HepG2 (cell line): Measurements from ENCODE around the gene EVA1A. TPM values are rescaled to one million over a fixed set of nuclear protein-coding genes. Genes with fewer than 3 reads are reported as not detected.

Source experiments
- CENPBD1 ChIP-seq: sonication (generic); formaldehyde crosslinking; IDR thresholded peaks from 2 replicates; pipeline ENCODE4 v1.8.0; 2022; ENCODE audit warnings: missing genetic modification reagents, low read depth, mild to moderate bottlenecking, borderline replicate concordance
- DMAP1 ChIP-seq: IDR thresholded peaks from 2 replicates; pipeline ENCODE4 v1.6.1; 2016
- ETV6 ChIP-seq: sonication (generic); formaldehyde crosslinking; conservative IDR thresholded peaks from 2 replicates; pipeline ENCODE4 v1.4.0; 2020; ENCODE audit warnings: missing genetic modification reagents
- IKZF1 ChIP-seq: fragments of 450-650 bp; IDR thresholded peaks from 2 replicates; pipeline ENCODE4 v1.7.1; 2016
- NFKBIZ ChIP-seq: IDR thresholded peaks from 2 replicates; pipeline ENCODE4 v1.6.1; 2018; ENCODE audit warnings: missing genetic modification reagents, missing compliant biosample characterization
- NR2F1 ChIP-seq, 2 experiments: fragments of 450-650 bp in 1 of 2; formaldehyde crosslinking in 1 of 2; IDR thresholded peaks; 2 replicates each; pipeline versions ENCODE4 v1.5.0 to v1.6.1; 2016 to 2020; ENCODE audit warnings: mild to moderate bottlenecking in 1 of 2, missing compliant biosample characterization in 1 of 2, missing genetic modification reagents in 1 of 2, moderate library complexity in 1 of 2
- STAG1 ChIP-seq: sonication (generic); formaldehyde crosslinking; IDR thresholded peaks from 2 replicates; pipeline ENCODE4 v1.4.0; 2020; ENCODE audit warnings: missing genetic modification reagents
- TAF1 ChIP-seq: sonication (generic); formaldehyde crosslinking; IDR thresholded peaks from 2 replicates; pipeline ENCODE4 v1.4.0; 2020; ENCODE audit warnings: missing genetic modification reagents
- ZBTB46 ChIP-seq: sonication (generic); formaldehyde crosslinking; IDR thresholded peaks from 2 replicates; pipeline ENCODE4 v1.4.0; 2020; ENCODE audit warnings: mild to moderate bottlenecking, missing genetic modification reagents, borderline replicate concordance
- ZBTB7A ChIP-seq: sonication (generic); formaldehyde crosslinking; IDR thresholded peaks from 2 replicates; pipeline ENCODE4 v1.8.0; 2022; ENCODE audit warnings: mild to moderate bottlenecking, missing genetic modification reagents
- ZBTB8A ChIP-seq: sonication (generic); formaldehyde crosslinking; IDR thresholded peaks from 2 replicates; pipeline ENCODE4 v1.4.0; 2020; ENCODE audit warnings: mild to moderate bottlenecking, low read depth, missing genetic modification reagents, borderline replicate concordance
- ZFP41 ChIP-seq: sonication (generic); formaldehyde crosslinking; IDR thresholded peaks from 2 replicates; pipeline ENCODE4 v1.4.0; 2020; ENCODE audit warnings: mild to moderate bottlenecking, missing genetic modification reagents, borderline replicate concordance
- ZNF17 ChIP-seq: sonication (generic); formaldehyde crosslinking; IDR thresholded peaks from 2 replicates; pipeline ENCODE4 v1.5.0; 2020; ENCODE audit warnings: mild to moderate bottlenecking, missing genetic modification reagents
- ZNF318 ChIP-seq: sonication (generic); formaldehyde crosslinking; IDR thresholded peaks from 2 replicates; pipeline ENCODE4 v1.4.0; 2020; ENCODE audit warnings: mild to moderate bottlenecking, missing genetic modification reagents
- ZNF354B ChIP-seq: sonication (generic); formaldehyde crosslinking; IDR thresholded peaks from 2 replicates; pipeline ENCODE4 v1.8.0; 2022; ENCODE audit warnings: mild to moderate bottlenecking, missing genetic modification reagents
- ZNF451 ChIP-seq: sonication (generic); formaldehyde crosslinking; IDR thresholded peaks from 2 replicates; pipeline ENCODE4 v1.5.0; 2020; ENCODE audit warnings: mild to moderate bottlenecking, missing genetic modification reagents
- ZNF460 ChIP-seq: sonication (generic); formaldehyde crosslinking; IDR thresholded peaks from 2 replicates; pipeline ENCODE4 v1.5.1; 2020; ENCODE audit warnings: missing genetic modification reagents, mild to moderate bottlenecking, borderline replicate concordance
- ZNF552 ChIP-seq: sonication (generic); formaldehyde crosslinking; IDR thresholded peaks from 2 replicates; pipeline ENCODE4 v1.9.0; 2022; ENCODE audit warnings: missing genetic modification reagents, mild to moderate bottlenecking, borderline replicate concordance
- ZNF652 ChIP-seq: IDR thresholded peaks from 2 replicates; pipeline ENCODE4 v1.6.1; 2016; ENCODE audit warnings: low read depth, borderline replicate concordance
- ZNF792 ChIP-seq: IDR thresholded peaks from 2 replicates; pipeline ENCODE4 v1.6.1; 2016
- polyA plus RNA-seq, 8 experiments: library from polyadenylated mRNA; depleted of rRNA in 3 of 8; stranded (reverse) in 7 of 8; unstranded in 1 of 8; fragments of >200 nt; fragmentation: Illumina TruSeq in 4 of 8; extraction: Trizol in 4 of 8; gene quantifications; 2 replicates each; pipeline versions ENCODE4 v1.2.1 to v1.2.3, GENCODE V29; 2011 to 2016; ENCODE audit warnings: low read depth in 4 of 8, missing spikeins in 1 of 8, mixed read lengths in 1 of 8; ENCODE audit not compliant: insufficient read depth in 1 of 8
- total RNA-seq, 5 experiments: library from RNA; depleted of rRNA; stranded (reverse); fragments of >200 nt; fragmentation: Illumina TruSeq; extraction: Trizol; gene quantifications; 2 replicates each; pipeline ENCODE4 v1.2.3, GENCODE V29; 2016; ENCODE audit warnings: low read depth in 1 of 5

Gene EVA1A
- total and polyA plus RNA-seq, 2 of the 13 experiments (the other 11 are each of a cell fraction or from before 2014, with no cell fraction given): 57.5 to 57.8 TPM

- no peak for TF ChIP-seq ZBTB46
- no peak for TF ChIP-seq ZNF460
- no peak for TF ChIP-seq IKZF1
- TF ChIP-seq ZBTB8A: 0 out of 2 replicates have a peak, but pooled peaks have one; percentile 12
- peak; percentile 33 for TF ChIP-seq STAG1 (CRISPR knock-in tag)
- peak; percentile 82; the same call in 1 of the 2 replicates for TF ChIP-seq NFKBIZ (CRISPR knock-in tag)
- TF ChIP-seq ZNF318 (CRISPR knock-in tag): peak; percentile 80; the same call in 1 of the 2 replicates
- TF ChIP-seq ZNF354B (CRISPR knock-in tag): no peak
- TF ChIP-seq ZNF552 (CRISPR knock-in tag): no peak
- no peak for TF ChIP-seq ZBTB7A
- TF ChIP-seq ETV6 (CRISPR knock-in tag): no peak; the same call in 1 of the 2 replicates
- TF ChIP-seq TAF1 (CRISPR knock-in tag): 0 out of 2 replicates have a peak, but pooled peaks have one; percentile 39
- no peak for TF ChIP-seq ZNF652 (CRISPR knock-in tag)
- TF ChIP-seq ZNF17: no peak
- no peak for TF ChIP-seq ZNF451
- TF ChIP-seq NR2F1 (CRISPR knock-in tag; IDR thresholded peaks at IDR 0.05): 0 out of 4 replicates have a peak, but pooled peaks have one; percentile 9 to 30
- peak; percentile 90 for TF ChIP-seq ZNF792 (CRISPR knock-in tag)
- no peak for TF ChIP-seq CENPBD1 (CRISPR knock-in tag)
- peak; percentile 66; the same call in 1 of the 2 replicates for TF ChIP-seq ZFP41
- peak; percentile 80; the same call in 1 of the 2 replicates for TF ChIP-seq DMAP1
These were observed 38.0 kb downstream of the EVA1A start (continued) for GRCh38 chr2:75522543-75523312.
